H4 (cell line): ENCODE measurements around the gene POLE2. TPM values are rescaled to one million over a fixed set of nuclear protein-coding genes. Genes with fewer than 3 reads are reported as not detected.
"Not testable (repeated sequence)": the region's sequence is repeated elsewhere in the genome, so short reads cannot be mapped to it uniquely, and the experiment has no call there.

Source experiments
- DNase-seq: peaks from one replicate; pipeline ENCODE4 v3.0.0-alpha.2; 2015; ENCODE audit warnings: low spot score
- total RNA-seq: library from RNA; depleted of rRNA; stranded (reverse); fragments of >200 nt; shearing (Covaris generic); gene quantifications from 2 replicates; pipeline ENCODE4 v1.2.3, GENCODE V29; 2014; rRNA removed

Gene POLE2
- total RNA-seq, 1 experiment from 2014 or later: 32.5 TPM

GRCh38 chr14:49619273-49619672 is 68.7 kb downstream of the POLE2 start:
- DNase-seq: not testable (repeated sequence)

GRCh38 chr14:49617852-49618519 is 70.0 kb downstream of the POLE2 start:
- no peak for DNase-seq

- DNase-seq: no peak
Measured at GRCh38 chr14:49615776-49616175, 72.2 kb downstream of the POLE2 start.

GRCh38 chr14:49614196-49614595 is 73.8 kb downstream of the POLE2 start:
- no peak for DNase-seq

GRCh38 chr14:49612671-49613070 is 75.3 kb downstream of the POLE2 start:
- no peak for DNase-seq

- DNase-seq: no peak
Measured at GRCh38 chr14:49612251-49612650, 75.8 kb downstream of the POLE2 start.

GRCh38 chr14:49607583-49607982 is 80.4 kb downstream of the POLE2 start:
- DNase-seq: no peak

- DNase-seq: peak; percentile 71
Measured at GRCh38 chr14:49598485-49599300, 89.3 kb downstream of the POLE2 start, which contains the start of gene LRR1. Gene LRR1 (plus strand): TSS chr14:49598940. CDS start chr14:49599021, 81 bp downstream.

- no peak for DNase-seq
Measured at GRCh38 chr14:49598189-49598484, 89.9 kb downstream of the POLE2 start.

- no peak for DNase-seq
Measured at GRCh38 chr14:49594347-49595091, 93.5 kb downstream of the POLE2 start.

Other genes starting within 250 kb of the POLE2 start
- gene RPS29, start 101.8 kb downstream of the POLE2 start, total RNA-seq: 6,941 and 8,566 TPM in 2 replicates
- gene LRR1, start 89.3 kb downstream of the POLE2 start, total RNA-seq: 34.7 and 53.2 TPM in 2 replicates
- gene RPL36AL, start 67.6 kb downstream of the POLE2 start, total RNA-seq: 316 and 358 TPM in 2 replicates
- 63.2 and 67.8 TPM in 2 replicates for gene MGAT2, start 67.4 kb downstream of the POLE2 start, total RNA-seq
- 13.3 and 15.1 TPM in 2 replicates for gene DNAAF2, start 53.0 kb downstream of the POLE2 start, total RNA-seq
- 0.46 and 1.4 TPM in 2 replicates for gene KLHDC1, start 4.9 kb upstream of the POLE2 start, total RNA-seq
- gene KLHDC2, start 79.9 kb upstream of the POLE2 start, total RNA-seq: 41.2 and 42.4 TPM in 2 replicates
- gene NEMF, start 164.6 kb upstream of the POLE2 start, total RNA-seq: 30.3 and 31.7 TPM in 2 replicates
- 20.8 and 32.7 TPM in 2 replicates for gene ARF6, start 204.9 kb upstream of the POLE2 start, total RNA-seq